IMR-90 (cell line): Measurements from ENCODE around the gene SMC4. TPM values are rescaled to one million over a fixed set of nuclear protein-coding genes. Genes with fewer than 3 reads are reported as not detected.

Source experiments
- ATAC-seq: fragments of 200-7000 bp; cut with Tn5 transposase; 2 replicates; pipeline ENCODE4 v1.9.1; 2020; ENCODE audit warnings: low read depth, mild to moderate bottlenecking, moderate library complexity
- BruUV-seq: library from RNA; stranded (reverse); fragments of 400-500 nt; replicated peaks from 2 replicates; lab custom pipeline; 2021; lab: Mats Ljungman, UMichigan
- CTCF ChIA-PET: fragments of 300-600 bp; formaldehyde crosslinking; extraction: SDS; loops from one replicate; lab custom pipeline; 2021; ENCODE audit warnings: antibody characterized with exemption; lab: Yijun Ruan, JAX
- POLR2A ChIA-PET: fragments of 300-600 bp; sonication (Branson Sonifier 250); formaldehyde crosslinking; loops from one replicate; lab custom pipeline; 2022; ENCODE audit warnings: antibody characterized with exemption; ENCODE audit not compliant: unreplicated experiment; lab: Charles Lee
- DNase-seq: peaks from one replicate; pipeline ENCODE4 v3.0.0; 2013
- H2AFZ ChIP-seq: replicated peaks from 2 replicates; pipeline ENCODE3; 2013; ENCODE audit warnings: low read length, mild to moderate bottlenecking; ENCODE audit not compliant: poor library complexity
- H2AK5ac ChIP-seq: 2 replicates; pipeline ENCODE4 v1.6.1; 2013; ENCODE audit warnings: low read depth, low read length, inconsistent platforms
- H2AK9ac ChIP-seq: replicated peaks from 2 replicates; pipeline ENCODE3; 2013; ENCODE audit warnings: mild to moderate bottlenecking, low read depth, low read length, moderate library complexity; ENCODE audit not compliant: poor library complexity
- H2BK120ac ChIP-seq: 2 replicates; pipeline ENCODE4 v1.6.1; 2013; ENCODE audit warnings: low read depth, low read length, inconsistent platforms
- H2BK15ac ChIP-seq: 3 replicates; pipeline ENCODE4 v1.6.1; 2013; ENCODE audit warnings: low read depth, low read length, inconsistent platforms
- H2BK20ac ChIP-seq: 2 replicates; pipeline ENCODE4 v1.6.1; 2013; ENCODE audit warnings: low read depth, mild to moderate bottlenecking, inconsistent platforms, low read length, moderate library complexity
- H2BK5ac ChIP-seq: 2 replicates; pipeline ENCODE4 v1.6.1; 2013; ENCODE audit warnings: mild to moderate bottlenecking, low read depth, low read length, inconsistent platforms; ENCODE audit not compliant: poor library complexity, severe bottlenecking
- H3K14ac ChIP-seq: replicated peaks from 2 replicates; pipeline ENCODE4 v1.6.1; 2013; ENCODE audit warnings: low read depth, low read length, inconsistent platforms
- H3K18ac ChIP-seq: 2 replicates; pipeline ENCODE4 v1.6.1; 2013; ENCODE audit warnings: low read depth, low read length, control low read depth
- H3K23ac ChIP-seq: 2 replicates; pipeline ENCODE4 v1.6.1; 2013; ENCODE audit warnings: low read depth, low read length, inconsistent platforms
- H3K27ac ChIP-seq: 2 replicates; pipeline ENCODE4 v1.5.1; 2013; ENCODE audit warnings: mild to moderate bottlenecking, control low read depth, low read length; ENCODE audit not compliant: insufficient read depth
- H3K27me3 ChIP-seq: 2 replicates; pipeline ENCODE4 v1.6.1; 2013; ENCODE audit warnings: low read length; ENCODE audit not compliant: control insufficient read depth, insufficient read depth
- H3K36me3 ChIP-seq: 2 replicates; pipeline ENCODE4 v1.6.1; 2013; ENCODE audit warnings: low read length, mixed read lengths; ENCODE audit not compliant: control insufficient read depth, insufficient read depth
- H3K4ac ChIP-seq: 2 replicates; pipeline ENCODE4 v1.6.1; 2013; ENCODE audit warnings: low read depth, low read length, inconsistent platforms
- H3K4me1 ChIP-seq: 2 replicates; pipeline ENCODE4 v1.6.1; 2013; ENCODE audit warnings: low read length, mixed read lengths; ENCODE audit not compliant: control insufficient read depth, insufficient read depth
- H3K4me2 ChIP-seq: 2 replicates; pipeline ENCODE4 v1.6.1; 2013; ENCODE audit warnings: low read depth, mild to moderate bottlenecking, control low read depth, low read length, moderate library complexity
- H3K4me3 ChIP-seq: 2 replicates; pipeline ENCODE4 v1.5.1; 2013; ENCODE audit warnings: low read depth, mild to moderate bottlenecking, control low read depth, low read length, moderate library complexity; ENCODE audit not compliant: insufficient read depth
- H3K56ac ChIP-seq: 2 replicates; pipeline ENCODE4 v1.6.1; 2013; ENCODE audit warnings: low read length, inconsistent platforms; ENCODE audit not compliant: insufficient read depth; ENCODE audit errors: extremely low read depth
- H3K79me1 ChIP-seq, 2 experiments: 2 replicates each; pipeline ENCODE4 v1.6.1; 2013; ENCODE audit warnings: low read length in 2 of 2, inconsistent platforms in 1 of 2, low read depth in 1 of 2
- H3K9ac ChIP-seq: 2 replicates; pipeline ENCODE4 v1.6.1; 2013; ENCODE audit warnings: low read depth, low read length, control low read depth
- H3K9me1 ChIP-seq: 2 replicates; pipeline ENCODE4 v1.6.1; 2013; ENCODE audit warnings: low read length, inconsistent platforms; ENCODE audit not compliant: insufficient read depth
- H3K9me3 ChIP-seq: 2 replicates; pipeline ENCODE4 v1.6.1; 2013; ENCODE audit warnings: low read length; ENCODE audit not compliant: control insufficient read depth, insufficient read depth
- H4K20me1 ChIP-seq: 2 replicates; pipeline ENCODE4 v1.6.1; 2013; ENCODE audit warnings: low read length, inconsistent platforms; ENCODE audit not compliant: insufficient read depth
- H4K5ac ChIP-seq: 2 replicates; pipeline ENCODE4 v1.6.1; 2013; ENCODE audit warnings: mild to moderate bottlenecking, low read depth, low read length, control low read depth
- H4K8ac ChIP-seq, 2 experiments: 2 replicates each; pipeline ENCODE4 v1.6.1; 2013; ENCODE audit warnings: low read depth in 2 of 2, low read length in 2 of 2, control low read depth in 1 of 2, inconsistent platforms in 1 of 2
- H4K91ac ChIP-seq: 2 replicates; pipeline ENCODE4 v1.6.1; 2013; ENCODE audit warnings: low read depth, low read length, inconsistent platforms; ENCODE audit not compliant: insufficient read depth
- BHLHE40 ChIP-seq: fragments of 150-350 bp; IDR thresholded peaks from 2 replicates; pipeline ENCODE4 v1.6.1; 2016; ENCODE audit warnings: mild to moderate bottlenecking, low read depth, low read length
- CEBPB ChIP-seq: IDR thresholded peaks from 2 replicates; pipeline ENCODE4 v1.6.1; 2012; ENCODE audit warnings: low read depth, low read length, improper control_type of control experiment
- CHD1 ChIP-seq: IDR thresholded peaks from 2 replicates; pipeline ENCODE4 v1.6.1; 2012; ENCODE audit warnings: low read depth, low read length, improper control_type of control experiment
- ELK1 ChIP-seq: fragments of 150-350 bp; IDR thresholded peaks from 2 replicates; pipeline ENCODE4 v1.6.1; 2016; ENCODE audit warnings: low read depth, mild to moderate bottlenecking, low read length, moderate library complexity, borderline replicate concordance
- FOS ChIP-seq: fragments of 150-350 bp; IDR thresholded peaks from 2 replicates; pipeline ENCODE4 v1.6.1; 2016; ENCODE audit warnings: low read depth, low read length
- MAFK ChIP-seq: IDR thresholded peaks from 2 replicates; pipeline ENCODE4 v1.6.1; 2012; ENCODE audit warnings: low read depth, low read length, improper control_type of control experiment
- MAZ ChIP-seq: IDR thresholded peaks from 2 replicates; pipeline ENCODE4 v1.6.1; 2012; ENCODE audit warnings: low read depth, mild to moderate bottlenecking, low read length, improper control_type of control experiment, moderate library complexity, borderline replicate concordance
- MXI1 ChIP-seq: IDR thresholded peaks from 2 replicates; pipeline ENCODE4 v1.6.1; 2012; ENCODE audit warnings: low read depth, mild to moderate bottlenecking, low read length, moderate library complexity, borderline replicate concordance
- NFE2L2 ChIP-seq: fragments of 150-350 bp; IDR thresholded peaks from 2 replicates; pipeline ENCODE4 v1.6.1; 2016; ENCODE audit warnings: low read depth, mild to moderate bottlenecking, low read length
- RAD21 ChIP-seq: IDR thresholded peaks from 2 replicates; pipeline ENCODE4 v1.6.1; 2012; ENCODE audit warnings: low read length, improper control_type of control experiment
- RCOR1 ChIP-seq: IDR thresholded peaks from 2 replicates; pipeline ENCODE4 v1.6.1; 2012; ENCODE audit warnings: mild to moderate bottlenecking, low read length, improper control_type of control experiment; ENCODE audit not compliant: insufficient replicate concordance
- RFX5 ChIP-seq: IDR thresholded peaks from 2 replicates; pipeline ENCODE4 v1.8.0; 2012; ENCODE audit warnings: low read depth, mild to moderate bottlenecking, low read length, moderate library complexity
- SMC3 ChIP-seq: fragments of 150-350 bp; IDR thresholded peaks from 2 replicates; pipeline ENCODE4 v1.6.1; 2016; ENCODE audit warnings: low read depth, mild to moderate bottlenecking, antibody characterized with exemption, low read length, moderate library complexity
- WGBS, 2 experiments: methylation state at CpG; one replicate each; pipeline versions ENCODE4 v1.1.5 to v1.1.7; 2013; ENCODE audit warnings: missing lambda C conversion rate in 2 of 2; ENCODE audit not compliant: insufficient read length in 1 of 2; ENCODE audit errors: extremely low coverage in 2 of 2; 5-methylcytosine and 5-hydroxymethylcytosine counted together
- dilution Hi-C: fragments of 300-500 bp; cut with HindIII; formaldehyde crosslinking; loops from one replicate; pipeline ENCODE4 v1.14.3; 2018; ENCODE audit warnings: low sequenced_read_pairs; ENCODE audit not compliant: unreplicated experiment
- in situ Hi-C: fragments of 300-500 bp; cut with MboI; formaldehyde crosslinking; loops from 3 replicates; pipeline ENCODE4 v1.14.3; 2019; ENCODE audit warnings: low sequenced_read_pairs, inconsistent platforms, mixed read lengths
- intact Hi-C: fragments of 100-400 bp; cut with micrococcal nuclease; formaldehyde crosslinking; loops from 2 replicates; pipeline ENCODE4 v1.10.0; 2022
- polyA plus RNA-seq, 3 experiments: library from polyadenylated mRNA; depleted of rRNA; stranded (reverse); fragments of >200 nt; gene quantifications; 2 replicates each; pipeline ENCODE4 v1.2.3, GENCODE V29; 2012; ENCODE audit warnings: low replicate concordance in 1 of 3
- total RNA-seq: library from RNA; depleted of rRNA; stranded (reverse); fragments of >200 nt; gene quantifications from 2 replicates; pipeline ENCODE4 v1.2.3, GENCODE V29; 2012
- TF ChIP-seq, protein P1 (sequence below): fragments of 150-350 bp; IDR thresholded peaks from 2 replicates; pipeline ENCODE4 v1.6.1; 2017; ENCODE audit warnings: mild to moderate bottlenecking, antibody characterized with exemption, low read length, low read depth

SMC4 gene
- total and polyA plus RNA-seq, 2 of the 4 experiments (the other 2 are of a cell fraction): 48.8 to 50.1 TPM

DNA sequence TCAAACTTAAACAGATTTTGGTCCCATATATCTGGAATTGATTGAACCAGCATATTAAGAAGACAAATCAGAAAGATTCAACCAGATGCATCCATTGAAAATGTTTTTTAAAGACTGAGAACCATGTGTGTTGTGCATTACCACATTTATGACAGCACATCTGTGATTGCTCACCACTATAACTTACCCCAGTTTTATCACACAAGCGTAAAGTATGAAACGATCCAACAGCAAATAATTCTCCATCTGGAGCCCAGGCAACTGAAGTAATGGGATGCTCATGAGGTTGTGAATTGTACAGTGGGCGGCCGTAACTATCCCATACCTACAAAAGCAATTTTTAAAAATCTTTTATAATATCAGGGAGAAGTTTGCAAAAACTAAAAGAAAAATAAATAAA, 43.6 kb upstream of the SMC4 start:
- peaks cover 4% of the 10 kb centered on the region; the same call in 1 of the 2 replicates for H3K36me3 ChIP-seq
- in situ Hi-C loops (no loop called here), dilution Hi-C loops (no loop called here), intact Hi-C loops (no loop called here)
- no peak overlapping the region for H2BK15ac ChIP-seq
- no peak overlapping the region for H4K91ac ChIP-seq
- no peak overlapping the region for H2AK5ac ChIP-seq
- no CpG with 5 or more reads among the region's 4 CpGs for WGBS, 2 experiments
- ATAC-seq (no peak), DNase-seq (no peak)
- no peak overlapping the region for H3K23ac ChIP-seq
- H3K4ac ChIP-seq: no peak overlapping the region
- no peak overlapping the region for H3K4me2 ChIP-seq
- H3K18ac ChIP-seq: no peak overlapping the region
- no peaks in the 10 kb centered on the region for H3K4me1 ChIP-seq
- ChIA-PET CTCF (interaction anchor here (1.6 kb wide), 1 partner anchor 13 kb away, joined by 4 read pairs; no protein-coding TSS in a partner anchor), POLR2A (no interaction called here)
- no peak for TF ChIP-seq CEBPB
- TF ChIP-seq RFX5: no peak
- TF ChIP-seq SMC3: no peak
- TF ChIP-seq, protein P1, sequence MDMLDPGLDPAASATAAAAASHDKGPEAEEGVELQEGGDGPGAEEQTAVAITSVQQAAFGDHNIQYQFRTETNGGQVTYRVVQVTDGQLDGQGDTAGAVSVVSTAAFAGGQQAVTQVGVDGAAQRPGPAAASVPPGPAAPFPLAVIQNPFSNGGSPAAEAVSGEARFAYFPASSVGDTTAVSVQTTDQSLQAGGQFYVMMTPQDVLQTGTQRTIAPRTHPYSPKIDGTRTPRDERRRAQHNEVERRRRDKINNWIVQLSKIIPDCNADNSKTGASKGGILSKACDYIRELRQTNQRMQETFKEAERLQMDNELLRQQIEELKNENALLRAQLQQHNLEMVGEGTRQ: no peak
- no peak for TF ChIP-seq NFE2L2
- TF ChIP-seq CHD1: no peak
- no peak for TF ChIP-seq MXI1
- TF ChIP-seq BHLHE40: no peak
- TF ChIP-seq RAD21: no peak
- TF ChIP-seq MAFK: no peak
- no peak for TF ChIP-seq MAZ
- no peak for TF ChIP-seq FOS
- TF ChIP-seq ELK1: no peak
- TF ChIP-seq RCOR1: no peak
- H3K56ac ChIP-seq: no peak overlapping the region
- H2AFZ ChIP-seq: no peak overlapping the region
- no peak overlapping the region for H2BK120ac ChIP-seq
- no peaks in the 10 kb centered on the region for H3K9me1 ChIP-seq
- no peak overlapping the region for H3K4me3 ChIP-seq
- no peak overlapping the region for H2BK5ac ChIP-seq
- H3K27ac ChIP-seq: no peak overlapping the region
- H2BK20ac ChIP-seq: no peak overlapping the region
- no peaks in the 10 kb centered on the region for H3K79me1 ChIP-seq
- H4K20me1 ChIP-seq: no peaks in the 10 kb centered on the region
- H4K5ac ChIP-seq: no peak overlapping the region
- no TSS peak for BruUV-seq
- no peak overlapping the region for H4K8ac ChIP-seq
- H2AK9ac ChIP-seq: no peak overlapping the region
- H3K27me3 ChIP-seq: no peaks in the 10 kb centered on the region
- H3K9ac ChIP-seq: no peak overlapping the region
- H3K14ac ChIP-seq: no peak overlapping the region
- no peaks in the 10 kb centered on the region for H3K9me3 ChIP-seq
